ENCODE data around the gene TDRD12.

Gene TDRD12

GRCh38 chr19:32802840-32803239 lies 83.3 kb downstream of the TDRD12 start:
- TF ChIP-seq CTCF (conservative IDR thresholded peaks at IDR 0.05; ENCODE audit: control insufficient read depth, insufficient read depth, low read depth, low read length), result no peak
- DNase-seq (ENCODE audit: low read depth), result no peak
- no peak overlapping the region for H3K4me3 ChIP-seq (ENCODE audit: control insufficient read depth, low read depth, low read length)

DNA sequence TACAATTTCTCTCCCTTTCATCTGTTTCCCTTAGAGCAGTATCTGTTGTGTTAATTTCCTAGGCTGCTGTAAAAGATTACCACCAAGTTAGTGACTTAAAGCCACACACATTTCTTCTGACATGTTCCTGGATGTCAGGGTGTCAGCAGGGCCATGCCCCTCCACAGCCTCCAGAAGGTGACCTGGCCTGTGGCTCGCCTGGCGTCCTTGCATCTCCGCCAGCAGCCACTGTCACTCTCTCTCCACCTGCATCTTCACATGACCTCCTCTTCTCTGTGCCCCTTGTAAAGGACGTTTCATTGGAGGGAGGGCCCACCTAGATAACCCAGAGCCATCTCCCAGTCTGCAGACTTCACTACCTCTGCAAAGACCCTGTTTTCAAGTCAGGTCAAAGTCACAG lies 88.7 kb downstream of the TDRD12 start:
- DNase-seq (ENCODE audit: low read depth), result no peak
- H3K4me3 ChIP-seq (ENCODE audit: control insufficient read depth, low read depth, low read length), result no peak overlapping the region
- TF ChIP-seq CTCF (conservative IDR thresholded peaks at IDR 0.05; ENCODE audit: control insufficient read depth, insufficient read depth, low read depth, low read length), result no peak

DNA sequence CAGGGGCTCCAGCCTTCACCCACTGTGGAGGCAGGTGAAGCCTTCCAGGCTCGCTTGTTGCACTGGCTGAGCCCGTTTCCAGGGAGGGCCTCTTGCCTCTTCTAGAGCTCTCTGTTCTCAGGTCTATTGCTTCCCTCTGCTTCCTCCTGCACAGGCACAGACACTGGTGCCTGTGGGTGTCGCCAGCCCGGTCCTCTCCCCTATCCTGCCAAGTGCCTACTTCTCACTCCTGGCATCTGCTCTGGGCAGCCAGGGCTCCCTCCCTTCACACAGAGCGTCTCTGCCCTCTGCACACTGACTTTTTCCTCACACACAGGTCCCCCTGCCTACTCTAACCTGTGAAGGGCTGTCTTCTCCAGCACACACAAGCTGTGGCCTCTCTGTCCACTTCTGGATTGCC lies 89.7 kb downstream of the TDRD12 start:
- H3K4me3 ChIP-seq (ENCODE audit: control insufficient read depth, low read depth, low read length), result no peak overlapping the region
- no peak for DNase-seq (ENCODE audit: low read depth)
- no peak for TF ChIP-seq CTCF (conservative IDR thresholded peaks at IDR 0.05; ENCODE audit: control insufficient read depth, insufficient read depth, low read depth, low read length)

- no peak for TF ChIP-seq CTCF (conservative IDR thresholded peaks at IDR 0.05; ENCODE audit: control insufficient read depth, insufficient read depth, low read depth, low read length)
- no peak for DNase-seq (ENCODE audit: low read depth)
- no peak overlapping the region for H3K4me3 ChIP-seq (ENCODE audit: control insufficient read depth, low read depth, low read length)
Measured at GRCh38 chr19:32809754-32810153, 90.2 kb downstream of the TDRD12 start.

DNA sequence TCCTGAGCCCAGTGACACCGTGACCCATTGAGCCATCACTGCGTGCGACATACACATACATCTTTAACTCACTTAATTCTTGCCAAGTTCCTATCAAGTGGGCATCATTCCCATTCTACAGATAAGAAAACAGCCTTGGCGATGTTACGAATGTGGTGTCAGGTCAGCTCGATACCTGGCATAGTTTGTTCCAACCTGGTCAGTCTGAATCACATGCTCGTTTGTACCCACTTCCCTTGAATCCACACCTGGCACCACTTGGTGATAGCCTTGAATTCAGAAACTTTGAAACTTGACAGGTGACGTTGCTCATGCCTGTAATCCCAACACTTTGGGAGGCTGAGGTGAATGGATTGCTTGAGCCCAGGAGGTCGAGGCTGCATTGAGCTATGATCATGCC lies 90.9 kb downstream of the TDRD12 start:
- DNase-seq (ENCODE audit: low read depth), result no peak
- TF ChIP-seq CTCF (conservative IDR thresholded peaks at IDR 0.05; ENCODE audit: control insufficient read depth, insufficient read depth, low read depth, low read length), result no peak
- no peak overlapping the region for H3K4me3 ChIP-seq (ENCODE audit: control insufficient read depth, low read depth, low read length)

GRCh38 chr19:32811151-32811550 lies 91.6 kb downstream of the TDRD12 start:
- no peak for TF ChIP-seq CTCF (conservative IDR thresholded peaks at IDR 0.05; ENCODE audit: control insufficient read depth, insufficient read depth, low read depth, low read length)
- no peak overlapping the region for H3K4me3 ChIP-seq (ENCODE audit: control insufficient read depth, low read depth, low read length)
- no peak for DNase-seq (ENCODE audit: low read depth)

DNA sequence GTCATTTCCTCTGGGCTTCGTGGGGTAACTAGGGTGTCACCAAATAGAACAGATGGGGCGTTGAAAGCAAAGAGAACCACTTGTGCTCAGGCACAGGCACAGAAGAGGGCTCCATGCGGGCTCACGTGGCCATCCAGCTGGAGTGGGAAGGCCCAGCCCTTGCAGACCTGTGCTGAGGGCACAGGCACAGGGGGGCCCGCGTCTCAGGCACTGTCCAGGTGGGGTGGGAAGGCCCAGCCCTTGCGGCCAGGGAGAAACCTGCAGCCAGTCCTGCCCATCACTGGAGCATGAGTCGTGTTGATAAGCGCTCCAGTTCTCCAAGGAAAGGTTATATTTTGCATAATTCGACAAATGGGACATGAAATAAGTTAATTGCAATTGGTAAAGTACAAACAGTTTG lies 92.5 kb downstream of the TDRD12 start:
- no peak for TF ChIP-seq CTCF (conservative IDR thresholded peaks at IDR 0.05; ENCODE audit: control insufficient read depth, insufficient read depth, low read depth, low read length)
- DNase-seq (ENCODE audit: low read depth), result no peak
- H3K4me3 ChIP-seq (ENCODE audit: control insufficient read depth, low read depth, low read length), result no peak overlapping the region
